ENCODE results near the gene RNF44.

- no peak for TF ChIP-seq CTCF (IDR thresholded peaks at IDR 0.05; ENCODE audit: low read depth, low read length, missing input control)
- TF ChIP-seq JUND (IDR thresholded peaks at IDR 0.05): no peak
- no peak for TF ChIP-seq SP1 (IDR thresholded peaks at IDR 0.05)
- no peak for TF ChIP-seq YY1 (IDR thresholded peaks at IDR 0.05)
- TF ChIP-seq TAF1 (conservative IDR thresholded peaks at IDR 0.05): no peak
- TF ChIP-seq HNF4G (IDR thresholded peaks at IDR 0.05): no peak
- TF ChIP-seq RAD21 (IDR thresholded peaks at IDR 0.05): no peak
- TF ChIP-seq REST (IDR thresholded peaks at IDR 0.05): no peak
- no peak for TF ChIP-seq MAX (IDR thresholded peaks at IDR 0.05)
- no peak for TF ChIP-seq EGR1 (IDR thresholded peaks at IDR 0.05; ENCODE audit: low read depth in 2 of 2)
Observed at GRCh38 chr5:176531902-176532493, 5.2 kb downstream of the RNF44 start.

All from liver (tissue), 3 donors.